ENCODE measurements around the gene GABRA5.

GABRA5 gene

GRCh38 chr15:26926081-26926480 lies 59.2 kb downstream of the GABRA5 start:
- no peak for DNase-seq (ENCODE audit: low read depth, low spot score)

- no peak for DNase-seq (ENCODE audit: low read depth, low spot score)
Observed at GRCh38 chr15:26928051-26928450, 61.2 kb downstream of the GABRA5 start.

DNA sequence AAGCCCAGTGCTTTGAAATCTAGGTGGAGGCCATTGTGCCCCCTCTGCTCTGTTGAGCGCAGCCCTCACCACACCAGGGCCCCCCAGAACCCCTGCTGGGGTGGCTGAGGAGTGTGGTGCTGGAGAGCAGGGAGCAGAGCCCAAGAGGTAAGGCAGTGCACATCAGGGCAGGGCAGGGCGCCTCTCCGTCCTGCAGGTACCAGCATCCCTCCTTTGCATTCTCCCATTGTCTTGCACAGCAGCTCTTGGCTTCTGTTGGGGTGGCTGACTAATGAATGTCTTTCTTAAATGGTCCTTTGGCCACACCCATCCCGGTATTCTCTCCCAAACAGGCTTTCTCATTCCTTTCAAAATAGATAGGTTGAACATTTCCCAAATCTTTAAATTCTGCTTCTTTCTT lies 62.7 kb downstream of the GABRA5 start:
- no peak for DNase-seq (ENCODE audit: low read depth, low spot score)

DNA sequence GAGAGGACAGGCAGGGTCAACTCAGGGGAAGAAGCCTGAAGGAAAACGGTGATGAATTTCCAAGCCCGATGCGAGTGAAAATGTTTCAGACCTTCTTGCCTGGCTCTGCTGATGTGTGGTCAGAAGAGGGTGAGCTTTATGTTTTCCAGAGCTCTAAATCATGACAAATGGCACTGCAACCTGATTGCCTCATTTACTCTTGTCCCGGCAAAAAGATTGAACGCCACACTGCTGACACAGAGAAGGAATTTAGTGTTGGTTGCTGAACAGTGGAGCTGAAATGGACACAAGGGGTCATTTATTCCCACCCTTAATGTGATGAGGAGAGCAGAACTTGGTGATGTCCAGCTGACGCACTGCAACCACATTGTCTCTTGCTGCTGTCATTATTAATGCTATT lies 68.0 kb downstream of the GABRA5 start:
- no peak for DNase-seq (ENCODE audit: low read depth, low spot score)

DNA sequence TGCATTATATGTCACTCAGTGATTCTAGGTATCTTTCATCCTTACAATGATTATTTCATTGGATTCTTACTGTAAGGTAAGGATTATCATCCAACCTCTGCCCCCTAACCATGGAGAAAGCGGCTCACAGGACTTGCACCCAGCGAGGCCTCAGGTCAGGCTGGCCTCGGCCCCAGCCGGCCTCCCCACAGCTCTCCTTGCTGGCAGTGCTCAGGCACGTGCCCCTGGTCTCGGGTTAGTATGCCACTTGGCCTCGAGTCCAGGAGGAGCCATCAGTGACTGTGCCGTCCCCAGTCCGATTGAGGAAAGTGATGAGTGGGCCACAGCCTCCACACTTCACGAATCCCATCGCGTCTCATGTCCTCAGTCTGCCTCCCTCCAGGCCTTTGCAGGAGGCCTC lies 68.5 kb downstream of the GABRA5 start:
- no peak for DNase-seq (ENCODE audit: low read depth, low spot score)

DNA sequence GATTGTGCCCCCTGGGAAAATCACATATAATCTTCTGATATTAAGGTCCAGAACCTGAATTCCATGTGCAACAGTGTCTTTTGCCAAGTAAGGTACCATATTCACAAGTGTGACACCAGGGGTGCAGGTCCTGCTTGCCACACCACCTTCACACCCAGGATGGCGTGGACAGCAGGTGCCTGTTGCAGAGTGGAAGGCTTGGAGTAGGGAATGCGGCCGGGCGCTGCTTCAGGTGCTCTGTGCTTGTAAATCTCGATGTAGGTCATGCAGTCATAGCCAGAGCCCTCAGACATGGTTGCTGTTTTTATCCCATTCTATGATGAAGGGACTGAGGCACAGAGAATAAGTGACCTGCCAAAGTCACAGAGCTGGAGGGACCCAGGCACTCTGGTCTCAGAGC lies 69.6 kb downstream of the GABRA5 start:
- no peak for DNase-seq (ENCODE audit: low read depth, low spot score)

DNA sequence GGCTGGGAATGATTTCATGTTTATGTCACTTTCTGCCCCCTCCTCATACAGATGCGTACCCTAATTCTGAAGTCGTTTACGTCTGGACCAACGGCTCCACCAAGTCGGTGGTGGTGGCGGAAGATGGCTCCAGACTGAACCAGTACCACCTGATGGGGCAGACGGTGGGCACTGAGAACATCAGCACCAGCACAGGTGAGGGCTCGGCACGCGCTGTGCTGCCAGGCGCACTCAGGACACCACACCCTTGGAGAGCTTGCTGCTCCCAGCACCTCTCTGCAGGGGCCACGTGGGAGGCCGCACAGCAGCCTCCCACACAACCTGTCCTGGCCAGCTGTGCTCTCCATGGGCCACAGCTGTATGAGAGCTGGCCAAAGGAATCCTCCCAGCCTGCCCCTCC lies 70.3 kb downstream of the GABRA5 start:
- no peak for DNase-seq (ENCODE audit: low read depth, low spot score)

DNA sequence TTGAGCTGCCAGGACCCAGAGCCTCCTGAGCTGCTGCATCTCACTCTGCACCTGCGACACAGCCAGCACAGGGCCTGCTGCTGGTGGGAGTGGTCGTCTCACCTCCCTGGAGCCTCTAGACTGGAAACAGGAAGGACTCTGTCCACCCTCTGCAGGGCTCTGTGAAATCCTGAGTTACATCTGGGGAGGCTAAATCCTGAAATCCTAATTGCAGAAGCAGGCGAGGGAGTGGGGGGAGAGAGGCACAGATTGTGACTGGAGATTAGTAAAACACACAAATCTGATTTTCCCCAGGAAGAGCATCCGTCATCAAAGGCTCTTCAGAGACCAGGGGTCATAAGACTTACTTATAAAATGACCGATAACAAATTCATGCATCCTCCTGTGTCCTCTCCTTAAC lies 72.5 kb downstream of the GABRA5 start:
- no peak for DNase-seq (ENCODE audit: low read depth, low spot score)

- no peak for DNase-seq (ENCODE audit: low read depth, low spot score)
Observed at GRCh38 chr15:26941489-26941888, 74.6 kb downstream of the GABRA5 start.

GRCh38 chr15:26943866-26944265 lies 77.0 kb downstream of the GABRA5 start:
- no peak for DNase-seq (ENCODE audit: low read depth, low spot score)

DNA sequence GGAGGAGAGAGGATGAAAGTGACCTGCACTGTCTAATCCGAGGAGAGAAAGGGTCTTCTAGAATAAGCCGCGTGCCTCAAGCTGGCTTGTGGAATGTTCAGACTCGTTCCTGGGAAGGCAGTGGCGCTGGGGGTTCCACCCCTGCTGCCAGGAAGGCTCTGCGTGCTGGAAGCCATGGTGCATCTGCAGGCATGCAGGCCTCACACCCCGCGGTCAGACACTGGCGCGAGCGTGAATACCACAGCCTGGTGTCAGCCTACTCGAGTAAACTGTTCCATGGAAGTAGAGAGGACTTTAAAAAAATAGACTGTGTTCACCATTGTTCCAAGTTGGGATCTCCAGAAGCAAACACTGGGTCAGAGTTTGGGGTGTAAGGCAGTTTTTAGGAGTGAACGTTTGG lies 78.2 kb downstream of the GABRA5 start:
- DNase-seq (ENCODE audit: low read depth, low spot score), result no peak

GRCh38 chr15:26950001-26950400 lies 83.1 kb downstream of the GABRA5 start:
- no peak for DNase-seq (ENCODE audit: low read depth, low spot score)

DNA sequence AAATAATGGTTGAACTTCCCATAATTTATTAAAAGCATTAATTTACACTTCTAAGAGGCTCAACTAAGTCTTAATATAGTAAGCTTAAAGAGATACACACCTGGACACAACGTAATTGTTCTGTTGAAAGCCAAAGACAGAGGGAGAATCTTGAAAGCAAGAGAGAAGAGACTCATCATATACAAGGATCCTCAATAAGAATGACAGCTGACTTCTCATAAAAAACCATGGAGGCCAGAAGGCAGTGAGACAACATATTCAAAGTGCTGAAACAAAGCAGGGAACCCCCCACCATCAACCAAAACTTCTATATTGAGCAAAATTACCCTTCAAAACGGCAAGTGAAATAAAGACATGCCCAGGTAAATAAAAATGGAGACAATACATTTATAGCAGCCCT lies 87.5 kb downstream of the GABRA5 start:
- DNase-seq (ENCODE audit: low read depth, low spot score), result no peak

- DNase-seq (ENCODE audit: low read depth, low spot score), result peak; percentile 47
Observed at GRCh38 chr15:26967719-26968269, 100.9 kb downstream of the GABRA5 start.

GRCh38 chr15:26968806-26969205 lies 101.9 kb downstream of the GABRA5 start:
- no peak for DNase-seq (ENCODE audit: low read depth, low spot score)

- no peak for DNase-seq (ENCODE audit: low read depth, low spot score)
Observed at GRCh38 chr15:26970712-26971210, 103.9 kb downstream of the GABRA5 start, which contains the start of gene GABRG3. TSS of gene GABRG3 (plus strand) at chr15:26971181.

GRCh38 chr15:26971271-26972018 lies 104.6 kb downstream of the GABRA5 start:
- no peak for DNase-seq (ENCODE audit: low read depth, low spot score)

GRCh38 chr15:26972636-26973035 lies 105.8 kb downstream of the GABRA5 start:
- DNase-seq (ENCODE audit: low read depth, low spot score), result no peak

GRCh38 chr15:26974120-26974780 lies 107.4 kb downstream of the GABRA5 start:
- DNase-seq (ENCODE audit: low read depth, low spot score), result no peak

- DNase-seq (ENCODE audit: low read depth, low spot score), result no peak
Observed at GRCh38 chr15:26981492-26981891, 114.6 kb downstream of the GABRA5 start.

- DNase-seq (ENCODE audit: low read depth, low spot score), result no peak
Observed at GRCh38 chr15:26983822-26984221, 117.0 kb downstream of the GABRA5 start.

DNA sequence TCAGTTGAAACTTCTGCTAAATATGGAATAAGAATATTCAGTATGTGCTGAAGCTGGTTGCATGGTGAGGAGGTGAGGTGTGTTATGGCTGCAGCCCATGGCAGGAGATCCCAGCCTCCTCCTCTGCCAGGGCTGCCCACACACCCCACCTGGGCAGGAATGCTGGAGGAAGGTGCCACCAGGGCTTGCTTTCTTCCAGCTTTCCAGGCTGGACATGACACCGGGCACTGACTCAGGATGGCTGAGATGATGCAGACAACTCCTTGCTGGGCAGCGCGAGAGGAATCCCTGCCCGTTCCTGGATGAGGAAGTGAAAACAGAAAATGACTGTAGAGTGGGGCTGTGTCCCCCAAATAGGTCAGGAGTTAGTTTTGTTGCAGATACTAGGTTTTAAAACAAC lies 118.2 kb downstream of the GABRA5 start:
- no peak for DNase-seq (ENCODE audit: low read depth, low spot score)

- no peak for DNase-seq (ENCODE audit: low read depth, low spot score)
Observed at GRCh38 chr15:26996250-26996649, 129.4 kb downstream of the GABRA5 start.
